B cell (primary cell): ENCODE measurements around the gene SYT6. TPM values are rescaled to one million over a fixed set of nuclear protein-coding genes. Genes with fewer than 3 reads are reported as not detected.

Source experiments
- ATAC-seq: fragments of 200-7000 bp; cut with Tn5 transposase; one replicate; pipeline ENCODE4 v1.10.0; 2021; ENCODE audit warnings: low read depth, mild to moderate bottlenecking, moderate number of reproducible peaks, moderate library complexity
- CTCF ChIA-PET: fragments of 350-600 bp; sonication (Branson Sonifier 250); formaldehyde crosslinking; loops from one replicate; lab custom pipeline; 2021; ENCODE audit warnings: antibody characterized with exemption, inconsistent platforms; lab: Charles Lee
- POLR2A ChIA-PET: fragments of 350-600 bp; sonication (Branson Sonifier 250); formaldehyde crosslinking; loops from one replicate; lab custom pipeline; 2021; ENCODE audit warnings: antibody characterized with exemption; lab: Charles Lee
- DNase-seq: peaks from one replicate; pipeline ENCODE4 v3.0.0; 2013
- H2AFZ ChIP-seq: 2 replicates; pipeline ENCODE4 v1.6.1; 2012; ENCODE audit warnings: mild to moderate bottlenecking, low read depth, low read length; ENCODE audit not compliant: insufficient read depth, poor library complexity, severe bottlenecking
- H3K27ac ChIP-seq, 2 donors: 1 replicate in 1 of 2; 2 replicates in 1 of 2; pipeline ENCODE4 v1.5.1; 2012 to 2013; ENCODE audit warnings: low read length in 2 of 2, mild to moderate bottlenecking in 2 of 2, moderate library complexity in 1 of 2
- H3K27me3 ChIP-seq, 4 experiments: fragments of 200-600 bp in 1 of 4; sonication (generic) in 1 of 4; replicated peaks in 1 of 4; 1 replicate in 2 of 4; 2 replicates in 2 of 4; pipeline versions ENCODE4 v1.6.1 to v1.7.0; 2013 to 2016; ENCODE audit warnings: low read length in 3 of 4, mild to moderate bottlenecking in 2 of 4, mixed read lengths in 1 of 4, moderate library complexity in 1 of 4; ENCODE audit not compliant: insufficient read depth in 4 of 4, control insufficient read depth in 3 of 4; ENCODE audit errors: control extremely low read depth in 1 of 4
- H3K36me3 ChIP-seq, 2 experiments: replicated peaks in 1 of 2; 1 replicate in 1 of 2; 2 replicates in 1 of 2; pipeline versions ENCODE4 v1.6.1 to v1.7.1; 2013; ENCODE audit warnings: low read length in 1 of 2; ENCODE audit not compliant: insufficient read depth in 2 of 2, control insufficient read depth in 1 of 2; ENCODE audit errors: control extremely low read depth in 1 of 2, extremely low read depth in 1 of 2
- H3K4me1 ChIP-seq, 2 donors: fragments of 200-600 bp in 1 of 2; sonication (generic) in 1 of 2; 1 replicate in 1 of 2; 2 replicates in 1 of 2; pipeline versions ENCODE4 v1.5.1 to v1.6.1; 2013 to 2017; ENCODE audit warnings: low read length in 2 of 2; ENCODE audit not compliant: control insufficient read depth in 2 of 2, insufficient read depth in 2 of 2
- H3K4me2 ChIP-seq: replicated peaks from 2 replicates; pipeline ENCODE3; 2012; ENCODE audit warnings: mild to moderate bottlenecking, low read depth, low read length; ENCODE audit not compliant: poor library complexity, severe bottlenecking
- H3K4me3 ChIP-seq, 5 experiments: fragments of 200-600 bp in 1 of 5; sonication (generic) in 1 of 5; 1 replicate in 3 of 5; 2 replicates in 2 of 5; pipeline versions ENCODE4 v1.5.1 to v1.7.0; 2011 to 2016; ENCODE audit warnings: low read length in 4 of 5, mild to moderate bottlenecking in 4 of 5, low read depth in 2 of 5, control low read depth in 1 of 5, moderate library complexity in 1 of 5; ENCODE audit not compliant: insufficient read depth in 1 of 5; ENCODE audit errors: control extremely low read depth in 1 of 5, extremely low read depth in 1 of 5
- H3K79me2 ChIP-seq: fragments of 200-600 bp; sonication (generic); one replicate; pipeline ENCODE4 v1.6.0; 2016; ENCODE audit warnings: low read length; ENCODE audit not compliant: control insufficient read depth, insufficient read depth
- H3K9ac ChIP-seq: fragments of 200-600 bp; sonication (generic); 2 replicates; pipeline ENCODE4 v1.6.1; 2017; ENCODE audit warnings: mild to moderate bottlenecking, low read length, moderate library complexity
- H3K9me3 ChIP-seq, 3 donors: one replicate each; pipeline versions ENCODE4 v1.6.1 to v1.7.1; 2013; ENCODE audit warnings: low read length in 2 of 3; ENCODE audit not compliant: control insufficient read depth in 2 of 3, insufficient read depth in 1 of 3; ENCODE audit errors: control extremely low read depth in 1 of 3
- H4K20me1 ChIP-seq: 2 replicates; pipeline ENCODE4 v1.6.0; 2012; ENCODE audit warnings: mild to moderate bottlenecking, low read length; ENCODE audit not compliant: insufficient read depth, control insufficient read depth, poor library complexity, severe bottlenecking
- H3K27ac Mint-ChIP-seq: one replicate; pipeline ENCODE4 v1.8.0; 2021; ENCODE audit warnings: mixed read lengths
- H3K27me3 Mint-ChIP-seq: one replicate; pipeline ENCODE4 v1.8.0; 2021; ENCODE audit warnings: mixed read lengths
- H3K4me1 Mint-ChIP-seq: one replicate; pipeline ENCODE4 v1.8.0; 2021; ENCODE audit warnings: mixed read lengths
- H3K4me3 Mint-ChIP-seq: one replicate; pipeline ENCODE4 v1.8.0; 2021; ENCODE audit warnings: mixed read lengths
- H3K9me3 Mint-ChIP-seq: one replicate; pipeline ENCODE4 v1.8.0; 2022; ENCODE audit warnings: mixed read lengths; ENCODE audit not compliant: insufficient read depth
- EZH2 ChIP-seq: IDR thresholded peaks from 2 replicates; pipeline ENCODE4 v1.6.1; 2012; ENCODE audit warnings: borderline replicate concordance, low read depth, mild to moderate bottlenecking, moderate library complexity, low read length; ENCODE audit not compliant: insufficient read depth, poor library complexity, severe bottlenecking
- WGBS: methylation state at CpG from one replicate; pipeline ENCODE4 v1.1.5; 2013; ENCODE audit warnings: missing lambda C conversion rate; ENCODE audit not compliant: insufficient coverage; 5-methylcytosine and 5-hydroxymethylcytosine counted together
- intact Hi-C: fragments of 100-400 bp; cut with micrococcal nuclease; formaldehyde crosslinking; loops from one replicate; pipeline ENCODE4 v1.10.0; 2022
- polyA plus RNA-seq: library from polyadenylated mRNA; depleted of rRNA; stranded (reverse); fragments of >200 nt; gene quantifications from 2 replicates; pipeline ENCODE4 v1.2.3, GENCODE V29; 2012
- total RNA-seq, 2 donors: library from RNA; stranded (reverse); fragments of 120-200 nt in 1 of 2; gene quantifications; 1 replicate in 1 of 2; 2 replicates in 1 of 2; pipeline versions ENCODE4 v1.2.3 to v1.2.4, GENCODE V29; 2013 to 2022
- TF ChIP-seq, protein P1 (sequence below): fragments of 200-600 bp; IDR thresholded peaks from one replicate; pipeline ENCODE4 v1.8.0; 2022; ENCODE audit warnings: antibody characterized with exemption, mild to moderate bottlenecking

Gene SYT6
- total and polyA plus RNA-seq, 2 donors (not counting 1 experiment from before 2014, with no cell fraction given), result not detected

DNA sequence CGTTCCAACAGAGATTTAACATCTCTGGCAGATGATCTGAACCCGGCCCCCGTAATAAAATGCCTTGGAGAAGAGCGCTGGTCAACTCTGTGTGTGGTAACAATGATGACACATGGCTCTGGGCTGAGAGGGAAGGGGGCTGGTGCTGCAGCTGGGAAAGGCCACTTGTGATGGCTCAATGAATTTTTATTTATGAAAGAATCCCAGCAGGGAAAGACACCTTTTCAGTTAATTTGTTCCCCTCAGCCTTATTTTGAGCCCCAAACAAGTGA, 59.4 kb downstream of the SYT6 start:
- intact Hi-C loops, result no loop called here

DNA sequence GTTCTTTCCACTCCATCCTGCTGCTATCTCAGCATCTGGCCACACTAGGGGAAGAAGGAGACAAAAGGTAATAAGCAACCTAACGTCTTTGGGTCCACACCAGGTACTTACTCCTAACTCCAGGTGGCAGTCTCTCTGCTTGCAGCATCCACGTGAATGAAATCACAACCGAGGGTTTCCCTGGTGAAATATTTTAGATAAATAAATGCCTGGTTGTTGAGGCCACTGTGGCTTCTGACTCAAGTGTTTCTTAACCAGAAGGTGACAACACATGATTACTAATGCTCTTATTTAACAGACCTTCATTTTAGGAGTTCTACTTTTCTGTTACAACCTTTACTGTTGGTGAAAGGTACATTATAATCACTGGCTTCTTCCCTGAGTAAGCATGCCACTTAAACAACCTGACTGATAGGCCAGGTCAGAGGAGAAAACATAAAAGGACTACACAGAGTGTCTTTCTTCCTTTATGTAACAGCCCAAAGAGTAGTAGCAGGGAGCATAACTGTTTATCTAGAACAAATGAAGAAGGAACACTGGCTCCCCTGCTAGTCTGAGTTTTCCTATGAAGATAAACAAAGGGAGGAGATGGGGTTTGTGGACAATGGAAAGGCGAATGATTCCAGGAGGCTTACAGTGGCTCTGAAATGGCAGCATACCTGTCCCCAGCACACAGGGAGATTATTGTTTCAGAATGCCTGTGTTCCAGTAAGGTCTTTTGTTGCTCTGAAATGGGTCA, 59.9 kb downstream of the SYT6 start:
- Histone ChIP-seq H3K9ac (no peak overlapping the region), H3K36me3 (no peaks in the 10 kb centered on the region), H3K9me3 (no peaks in the 10 kb centered on the region), H2AFZ (no peak overlapping the region), H3K27me3 (no peaks in the 10 kb centered on the region), H3K4me3 (no peak overlapping the region), H4K20me1 (no peaks in the 10 kb centered on the region), H3K27ac (no peak overlapping the region), H3K4me1 (no peaks in the 10 kb centered on the region), H3K4me2 (no peak overlapping the region), H3K79me2 (no peaks in the 10 kb centered on the region)
- Mint-ChIP-seq H3K27me3 (peaks cover 23% of the 10 kb centered on the region), H3K4me1 (no peaks in the 10 kb centered on the region), H3K9me3 (no peaks in the 10 kb centered on the region), H3K27ac (no peak overlapping the region), H3K4me3 (no peak overlapping the region)
- POLR2A ChIA-PET, result no interaction called here
- ATAC-seq, result no peak
- 100% methylated on average over 1 of the region's 4 CpGs for WGBS
- intact Hi-C loops, result no loop called here
- CTCF ChIA-PET, result no interaction called here
- no peak for TF ChIP-seq EZH2
- TF ChIP-seq, protein P1, sequence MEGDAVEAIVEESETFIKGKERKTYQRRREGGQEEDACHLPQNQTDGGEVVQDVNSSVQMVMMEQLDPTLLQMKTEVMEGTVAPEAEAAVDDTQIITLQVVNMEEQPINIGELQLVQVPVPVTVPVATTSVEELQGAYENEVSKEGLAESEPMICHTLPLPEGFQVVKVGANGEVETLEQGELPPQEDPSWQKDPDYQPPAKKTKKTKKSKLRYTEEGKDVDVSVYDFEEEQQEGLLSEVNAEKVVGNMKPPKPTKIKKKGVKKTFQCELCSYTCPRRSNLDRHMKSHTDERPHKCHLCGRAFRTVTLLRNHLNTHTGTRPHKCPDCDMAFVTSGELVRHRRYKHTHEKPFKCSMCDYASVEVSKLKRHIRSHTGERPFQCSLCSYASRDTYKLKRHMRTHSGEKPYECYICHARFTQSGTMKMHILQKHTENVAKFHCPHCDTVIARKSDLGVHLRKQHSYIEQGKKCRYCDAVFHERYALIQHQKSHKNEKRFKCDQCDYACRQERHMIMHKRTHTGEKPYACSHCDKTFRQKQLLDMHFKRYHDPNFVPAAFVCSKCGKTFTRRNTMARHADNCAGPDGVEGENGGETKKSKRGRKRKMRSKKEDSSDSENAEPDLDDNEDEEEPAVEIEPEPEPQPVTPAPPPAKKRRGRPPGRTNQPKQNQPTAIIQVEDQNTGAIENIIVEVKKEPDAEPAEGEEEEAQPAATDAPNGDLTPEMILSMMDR, result no peak
- DNase-seq, result no peak

More for the DNA sequence above, 59.4 kb downstream of the SYT6 start:
- DNase-seq (no peak), ATAC-seq (no peak)
- H3K36me3 ChIP-seq, result no peaks in the 10 kb centered on the region
- WGBS, result 100% methylated on average over 4 of the region's 4 CpGs
- H3K4me1 Mint-ChIP-seq, result no peaks in the 10 kb centered on the region
- POLR2A ChIA-PET, result no interaction called here
- no peak overlapping the region for H2AFZ ChIP-seq
- no peaks in the 10 kb centered on the region for H3K79me2 ChIP-seq
- peaks cover 21% of the 10 kb centered on the region for H3K27me3 Mint-ChIP-seq
- no peak overlapping the region for H3K4me3 ChIP-seq
- no peak overlapping the region for H3K9ac ChIP-seq
- H3K9me3 Mint-ChIP-seq, result no peaks in the 10 kb centered on the region
- no peak for TF ChIP-seq EZH2
- TF ChIP-seq, protein P1, result no peak
- no peaks in the 10 kb centered on the region for H3K4me1 ChIP-seq
- CTCF ChIA-PET, result no interaction called here
- H3K27me3 ChIP-seq, result no peaks in the 10 kb centered on the region
- H3K4me2 ChIP-seq, result no peak overlapping the region
- no peak overlapping the region for H3K4me3 Mint-ChIP-seq
- H3K27ac Mint-ChIP-seq, result no peak overlapping the region
- H4K20me1 ChIP-seq, result no peaks in the 10 kb centered on the region
- no peaks in the 10 kb centered on the region for H3K9me3 ChIP-seq
- no peak overlapping the region for H3K27ac ChIP-seq
